WTC11 (cell line): Measurements from ENCODE around the gene TAS2R31. TPM values are rescaled to one million over a fixed set of nuclear protein-coding genes. Genes with fewer than 3 reads are reported as not detected.
A peak's percentile ranks its signal among the peaks of the same experiment; 100 is the strongest.
"Not testable (repeated sequence)": the region's sequence is repeated elsewhere in the genome, so short reads cannot be mapped to it uniquely, and the experiment has no call there.

ENCODE experiments used
- ATAC-seq: fragments of 200-7000 bp; cut with Tn5 transposase; 2 replicates; pipeline ENCODE4 v1.10.0; 2021; ENCODE audit warnings: mild to moderate bottlenecking, moderate library complexity
- CTCF ChIA-PET: fragments of 300-600 bp; sonication (Branson Sonifier 250); formaldehyde crosslinking; loops from one replicate; lab custom pipeline; 2021; ENCODE audit warnings: antibody characterized with exemption; lab: Charles Lee
- POLR2A ChIA-PET: fragments of 350-600 bp; sonication (Branson Sonifier 250); formaldehyde crosslinking; loops from one replicate; lab custom pipeline; 2021; ENCODE audit warnings: antibody characterized with exemption; lab: Charles Lee
- DNase-seq: peaks from one replicate; pipeline ENCODE4 v3.0.0; 2021; ENCODE audit warnings: low spot score
- H3K27ac Mint-ChIP-seq: 2 replicates; pipeline ENCODE4 v1.8.0; 2021; ENCODE audit warnings: mixed read lengths
- H3K27me3 Mint-ChIP-seq: 2 replicates; pipeline ENCODE4 v1.8.0; 2021; ENCODE audit warnings: low read depth, mild to moderate bottlenecking, moderate library complexity, mixed read lengths
- H3K36me3 Mint-ChIP-seq: 2 replicates; pipeline ENCODE4 v1.8.0; 2021; ENCODE audit warnings: mixed read lengths
- H3K4me1 Mint-ChIP-seq: 2 replicates; pipeline ENCODE4 v1.8.0; 2022; ENCODE audit warnings: mixed read lengths
- H3K4me3 Mint-ChIP-seq: 2 replicates; pipeline ENCODE4 v1.8.0; 2021; ENCODE audit warnings: mild to moderate bottlenecking, moderate library complexity, mixed read lengths
- H3K9me3 Mint-ChIP-seq: 2 replicates; pipeline ENCODE4 v1.8.0; 2021; ENCODE audit warnings: mixed read lengths
- CBFB ChIP-seq: sonication (generic); formaldehyde crosslinking; IDR thresholded peaks from 2 replicates; pipeline ENCODE4 v1.8.1; 2022; ENCODE audit warnings: mild to moderate bottlenecking, low read depth, missing genetic modification reagents
- ELF4 ChIP-seq: sonication (generic); formaldehyde crosslinking; IDR thresholded peaks from 2 replicates; pipeline ENCODE4 v1.8.1; 2022; ENCODE audit warnings: low read depth, mild to moderate bottlenecking, moderate library complexity, missing genetic modification reagents
- EMX1 ChIP-seq: fragments of 250-450 bp; sonication (Bioruptor Pico); IDR thresholded peaks from 2 replicates; pipeline ENCODE4 v1.8.0; 2021; ENCODE audit warnings: mild to moderate bottlenecking
- ETV6 ChIP-seq: sonication (generic); formaldehyde crosslinking; IDR thresholded peaks from 2 replicates; pipeline ENCODE4 v1.8.1; 2022; ENCODE audit warnings: mild to moderate bottlenecking, missing genetic modification reagents
- GTF2I ChIP-seq: fragments of 250-450 bp; sonication (Bioruptor Pico); conservative IDR thresholded peaks from 2 replicates; pipeline ENCODE4 v1.4.0; 2021; ENCODE audit warnings: mild to moderate bottlenecking
- NR1H2 ChIP-seq: sonication (generic); formaldehyde crosslinking; IDR thresholded peaks from 2 replicates; pipeline ENCODE4 v1.9.0; 2021; ENCODE audit warnings: mild to moderate bottlenecking, moderate library complexity, missing genetic modification reagents
- SMAD3 ChIP-seq: sonication (generic); formaldehyde crosslinking; IDR thresholded peaks from 2 replicates; pipeline ENCODE4 v1.8.0; 2022; ENCODE audit warnings: missing genetic modification reagents, mild to moderate bottlenecking, borderline replicate concordance
- SMAD4 ChIP-seq: sonication (generic); formaldehyde crosslinking; IDR thresholded peaks from 2 replicates; pipeline ENCODE4 v1.8.0; 2022; ENCODE audit warnings: mild to moderate bottlenecking, missing genetic modification reagents
- SP1 ChIP-seq: sonication (generic); formaldehyde crosslinking; conservative IDR thresholded peaks from 2 replicates; pipeline ENCODE4 v1.8.1; 2022; ENCODE audit warnings: missing genetic modification reagents
- TEAD1 ChIP-seq: sonication (generic); formaldehyde crosslinking; IDR thresholded peaks from 2 replicates; pipeline ENCODE4 v1.8.0; 2022; ENCODE audit warnings: mild to moderate bottlenecking, missing genetic modification reagents
- ZNF232 ChIP-seq: sonication (generic); formaldehyde crosslinking; IDR thresholded peaks from 2 replicates; pipeline ENCODE4 v1.8.0; 2022; ENCODE audit warnings: mild to moderate bottlenecking, missing genetic modification reagents
- total RNA-seq: library from RNA; stranded (reverse); gene quantifications from 3 replicates; pipeline ENCODE4 v1.2.3, GENCODE V29; 2021
- TF ChIP-seq, protein P1 (sequence below): sonication (generic); formaldehyde crosslinking; conservative IDR thresholded peaks from 2 replicates; pipeline ENCODE4 v1.8.1; 2022; ENCODE audit warnings: mild to moderate bottlenecking, missing genetic modification reagents
- TF ChIP-seq, protein P2 (sequence below): fragments of 250-450 bp; sonication (Bioruptor Pico); IDR thresholded peaks from 2 replicates; pipeline ENCODE4 v1.9.0; 2021; ENCODE audit warnings: mild to moderate bottlenecking
- TF ChIP-seq, protein P3 (sequence below): sonication (generic); formaldehyde crosslinking; IDR thresholded peaks from 2 replicates; pipeline ENCODE4 v1.8.1; 2022; ENCODE audit warnings: low read depth, missing genetic modification reagents, borderline replicate concordance
- TF ChIP-seq, protein P4 (sequence below): sonication (generic); formaldehyde crosslinking; IDR thresholded peaks from 2 replicates; pipeline ENCODE4 v1.8.1; 2023; ENCODE audit warnings: mild to moderate bottlenecking, missing genetic modification reagents, moderate library complexity
- TF ChIP-seq, protein P5 (sequence below): fragments of 200-600 bp; IDR thresholded peaks from 2 replicates; pipeline ENCODE4 v1.8.0; 2022; ENCODE audit warnings: antibody characterized with exemption
- TF ChIP-seq, protein P6 (sequence below): sonication (generic); formaldehyde crosslinking; IDR thresholded peaks from 2 replicates; pipeline ENCODE4 v1.8.1; 2023; ENCODE audit warnings: mild to moderate bottlenecking, missing genetic modification reagents

The TAS2R31 gene
- total RNA-seq, 1 experiment from 2014 or later: 1.9 TPM

DNA sequence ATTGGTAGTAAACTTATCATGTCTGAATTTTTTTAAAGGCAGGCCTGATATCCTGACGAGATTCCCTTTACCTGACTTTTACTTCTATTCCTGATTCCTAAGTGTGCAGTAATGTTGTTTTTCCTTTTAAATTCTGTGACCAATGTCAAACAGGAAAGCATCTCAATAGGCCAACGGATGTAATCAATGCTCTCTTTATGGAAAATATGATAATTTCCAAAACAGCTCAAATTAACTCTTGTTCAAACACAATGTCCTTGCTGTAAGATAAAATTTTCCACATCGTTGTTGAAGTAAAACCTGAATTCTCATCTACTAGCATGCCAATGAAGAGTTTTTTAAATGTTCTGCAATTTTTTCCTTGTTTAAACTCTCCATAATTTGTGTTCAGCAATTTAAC lies 8.0 kb upstream of the TAS2R31 start:
- no peak overlapping the region for H3K4me3 Mint-ChIP-seq
- ChIA-PET CTCF (no interaction called here), POLR2A (no interaction called here)
- H3K9me3 Mint-ChIP-seq: peaks cover 22% of the 10 kb centered on the region
- H3K4me1 Mint-ChIP-seq: no peaks in the 10 kb centered on the region
- H3K27me3 Mint-ChIP-seq: no peaks in the 10 kb centered on the region
- DNase-seq: no peak
- H3K36me3 Mint-ChIP-seq: peaks cover 26% of the 10 kb centered on the region
- ATAC-seq: no peak
- H3K27ac Mint-ChIP-seq: no peak overlapping the region
- TF ChIP-seq NR1H2 (no peak), ZNF232 (CRISPR knock-in tag) (no peak), GTF2I (CRISPR knock-in tag) (no peak), SP1 (CRISPR knock-in tag) (no peak), CBFB (no peak), EMX1 (CRISPR knock-in tag) (no peak)
- TF ChIP-seq, protein P1, sequence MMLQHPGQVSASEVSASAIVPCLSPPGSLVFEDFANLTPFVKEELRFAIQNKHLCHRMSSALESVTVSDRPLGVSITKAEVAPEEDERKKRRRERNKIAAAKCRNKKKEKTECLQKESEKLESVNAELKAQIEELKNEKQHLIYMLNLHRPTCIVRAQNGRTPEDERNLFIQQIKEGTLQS: no peak
- TF ChIP-seq, protein P2, sequence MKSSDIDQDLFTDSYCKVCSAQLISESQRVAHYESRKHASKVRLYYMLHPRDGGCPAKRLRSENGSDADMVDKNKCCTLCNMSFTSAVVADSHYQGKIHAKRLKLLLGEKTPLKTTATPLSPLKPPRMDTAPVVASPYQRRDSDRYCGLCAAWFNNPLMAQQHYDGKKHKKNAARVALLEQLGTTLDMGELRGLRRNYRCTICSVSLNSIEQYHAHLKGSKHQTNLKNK: no peak
- TF ChIP-seq, protein P3, sequence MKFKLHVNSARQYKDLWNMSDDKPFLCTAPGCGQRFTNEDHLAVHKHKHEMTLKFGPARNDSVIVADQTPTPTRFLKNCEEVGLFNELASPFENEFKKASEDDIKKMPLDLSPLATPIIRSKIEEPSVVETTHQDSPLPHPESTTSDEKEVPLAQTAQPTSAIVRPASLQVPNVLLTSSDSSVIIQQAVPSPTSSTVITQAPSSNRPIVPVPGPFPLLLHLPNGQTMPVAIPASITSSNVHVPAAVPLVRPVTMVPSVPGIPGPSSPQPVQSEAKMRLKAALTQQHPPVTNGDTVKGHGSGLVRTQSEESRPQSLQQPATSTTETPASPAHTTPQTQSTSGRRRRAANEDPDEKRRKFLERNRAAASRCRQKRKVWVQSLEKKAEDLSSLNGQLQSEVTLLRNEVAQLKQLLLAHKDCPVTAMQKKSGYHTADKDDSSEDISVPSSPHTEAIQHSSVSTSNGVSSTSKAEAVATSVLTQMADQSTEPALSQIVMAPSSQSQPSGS: no peak
- TF ChIP-seq, protein P4, sequence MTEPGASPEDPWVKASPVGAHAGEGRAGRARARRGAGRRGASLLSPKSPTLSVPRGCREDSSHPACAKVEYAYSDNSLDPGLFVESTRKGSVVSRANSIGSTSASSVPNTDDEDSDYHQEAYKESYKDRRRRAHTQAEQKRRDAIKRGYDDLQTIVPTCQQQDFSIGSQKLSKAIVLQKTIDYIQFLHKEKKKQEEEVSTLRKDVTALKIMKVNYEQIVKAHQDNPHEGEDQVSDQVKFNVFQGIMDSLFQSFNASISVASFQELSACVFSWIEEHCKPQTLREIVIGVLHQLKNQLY (CRISPR knock-in tag): no peak

DNA sequence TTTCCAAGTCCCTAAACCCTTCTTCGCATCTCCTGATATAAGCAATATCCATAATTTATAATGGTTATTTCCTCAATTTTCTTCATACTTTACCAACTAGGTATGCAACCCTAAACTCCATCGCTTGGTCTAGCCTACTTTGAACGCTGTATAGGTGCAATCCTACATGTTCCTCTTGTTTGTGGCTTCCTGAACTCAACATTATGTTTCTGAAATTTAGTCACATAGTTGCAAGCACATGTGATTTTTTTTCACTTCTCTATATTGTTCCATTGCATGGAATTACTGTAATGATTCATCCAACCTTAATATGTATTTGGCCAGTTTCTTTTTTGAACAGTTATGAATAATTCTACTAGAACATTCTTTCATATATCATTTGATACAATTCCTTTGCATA lies 2.8 kb upstream of the TAS2R31 start:
- CTCF ChIA-PET, H3K4me1 Mint-ChIP-seq, H3K4me3 Mint-ChIP-seq, POLR2A ChIA-PET, DNase-seq, ATAC-seq, H3K27ac Mint-ChIP-seq, H3K27me3 Mint-ChIP-seq: not testable (repeated sequence)
- Mint-ChIP-seq H3K9me3 (peaks cover 18% of the 10 kb centered on the region), H3K36me3 (peaks cover 21% of the 10 kb centered on the region)

DNA sequence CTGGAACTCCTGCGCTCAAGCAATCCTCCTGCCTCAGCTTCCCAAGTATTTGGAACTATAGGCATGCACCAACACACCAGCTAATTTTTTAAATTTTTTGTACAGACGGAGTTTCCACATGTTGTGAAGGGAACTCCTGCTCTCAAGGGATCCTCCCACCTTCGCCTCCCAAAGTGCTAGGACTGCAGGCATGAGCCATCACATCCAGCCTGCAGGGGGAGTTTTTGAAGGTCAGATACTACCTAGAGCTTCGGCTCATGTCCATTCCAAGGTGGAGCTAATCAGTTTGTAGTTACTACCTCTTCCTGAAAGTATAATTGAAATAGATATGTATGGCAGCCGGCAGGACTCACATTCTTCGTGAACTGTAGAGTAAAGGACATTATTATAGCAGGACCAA lies 5.1 kb downstream of the TAS2R31 start:
- Mint-ChIP-seq H3K36me3 (peaks cover 12% of the 10 kb centered on the region), H3K9me3 (peaks cover 10% of the 10 kb centered on the region), H3K27me3 (no peaks in the 10 kb centered on the region), H3K27ac (no peak overlapping the region), H3K4me1 (no peaks in the 10 kb centered on the region), H3K4me3 (no peak overlapping the region)
- ChIA-PET POLR2A (interaction anchor here (1.0 kb wide), 1 partner anchor 16 kb away, joined by 3 read pairs; no protein-coding TSS in a partner anchor), CTCF (interaction anchor here (0.6 to 2.1 kb wide), 11 partner anchors 9 to 274 kb away, joined by 3 to 13 read pairs (median 4); partner anchors contain the start of genes SMIM10L1 and TAS2R42)
- peak; percentile 63 for DNase-seq
- TF ChIP-seq, protein P5, sequence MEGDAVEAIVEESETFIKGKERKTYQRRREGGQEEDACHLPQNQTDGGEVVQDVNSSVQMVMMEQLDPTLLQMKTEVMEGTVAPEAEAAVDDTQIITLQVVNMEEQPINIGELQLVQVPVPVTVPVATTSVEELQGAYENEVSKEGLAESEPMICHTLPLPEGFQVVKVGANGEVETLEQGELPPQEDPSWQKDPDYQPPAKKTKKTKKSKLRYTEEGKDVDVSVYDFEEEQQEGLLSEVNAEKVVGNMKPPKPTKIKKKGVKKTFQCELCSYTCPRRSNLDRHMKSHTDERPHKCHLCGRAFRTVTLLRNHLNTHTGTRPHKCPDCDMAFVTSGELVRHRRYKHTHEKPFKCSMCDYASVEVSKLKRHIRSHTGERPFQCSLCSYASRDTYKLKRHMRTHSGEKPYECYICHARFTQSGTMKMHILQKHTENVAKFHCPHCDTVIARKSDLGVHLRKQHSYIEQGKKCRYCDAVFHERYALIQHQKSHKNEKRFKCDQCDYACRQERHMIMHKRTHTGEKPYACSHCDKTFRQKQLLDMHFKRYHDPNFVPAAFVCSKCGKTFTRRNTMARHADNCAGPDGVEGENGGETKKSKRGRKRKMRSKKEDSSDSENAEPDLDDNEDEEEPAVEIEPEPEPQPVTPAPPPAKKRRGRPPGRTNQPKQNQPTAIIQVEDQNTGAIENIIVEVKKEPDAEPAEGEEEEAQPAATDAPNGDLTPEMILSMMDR: peak; percentile 45; the same call in 1 of the 2 replicates
- TF ChIP-seq SMAD3 (CRISPR knock-in tag) (no peak), TEAD1 (CRISPR knock-in tag) (no peak)
- ATAC-seq: peak; percentile 98

DNA sequence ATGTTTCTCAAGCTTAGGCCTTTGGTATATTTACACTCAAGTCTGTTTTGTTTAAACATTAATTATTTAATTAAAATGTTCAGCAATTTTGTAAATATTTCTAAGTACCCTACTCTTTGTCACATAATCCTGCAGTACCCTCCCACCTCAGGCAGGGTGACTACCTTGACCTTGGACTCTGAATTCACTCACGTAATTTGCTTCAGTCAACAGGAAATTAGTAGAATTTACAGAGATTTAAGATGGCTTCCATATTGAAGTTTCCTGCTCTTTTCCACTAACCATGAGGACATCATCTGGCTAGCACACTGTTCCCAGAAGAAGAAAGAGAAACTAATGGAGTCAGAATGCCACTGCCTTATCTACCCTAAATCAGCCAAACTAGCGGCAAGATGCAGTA lies 7.8 kb downstream of the TAS2R31 start:
- ATAC-seq: no peak
- H3K9me3 Mint-ChIP-seq: peaks cover 10% of the 10 kb centered on the region
- H3K36me3 Mint-ChIP-seq: peaks cover 12% of the 10 kb centered on the region
- no peak overlapping the region for H3K27ac Mint-ChIP-seq
- TF ChIP-seq ETV6 (CRISPR knock-in tag): no peak
- TF ChIP-seq, protein P1: no peak
- no peak for TF ChIP-seq ELF4 (CRISPR knock-in tag)
- TF ChIP-seq SMAD4 (CRISPR knock-in tag): no peak
- TF ChIP-seq, protein P6, sequence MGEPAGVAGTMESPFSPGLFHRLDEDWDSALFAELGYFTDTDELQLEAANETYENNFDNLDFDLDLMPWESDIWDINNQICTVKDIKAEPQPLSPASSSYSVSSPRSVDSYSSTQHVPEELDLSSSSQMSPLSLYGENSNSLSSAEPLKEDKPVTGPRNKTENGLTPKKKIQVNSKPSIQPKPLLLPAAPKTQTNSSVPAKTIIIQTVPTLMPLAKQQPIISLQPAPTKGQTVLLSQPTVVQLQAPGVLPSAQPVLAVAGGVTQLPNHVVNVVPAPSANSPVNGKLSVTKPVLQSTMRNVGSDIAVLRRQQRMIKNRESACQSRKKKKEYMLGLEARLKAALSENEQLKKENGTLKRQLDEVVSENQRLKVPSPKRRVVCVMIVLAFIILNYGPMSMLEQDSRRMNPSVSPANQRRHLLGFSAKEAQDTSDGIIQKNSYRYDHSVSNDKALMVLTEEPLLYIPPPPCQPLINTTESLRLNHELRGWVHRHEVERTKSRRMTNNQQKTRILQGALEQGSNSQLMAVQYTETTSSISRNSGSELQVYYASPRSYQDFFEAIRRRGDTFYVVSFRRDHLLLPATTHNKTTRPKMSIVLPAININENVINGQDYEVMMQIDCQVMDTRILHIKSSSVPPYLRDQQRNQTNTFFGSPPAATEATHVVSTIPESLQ (CRISPR knock-in tag): no peak
- no peaks in the 10 kb centered on the region for H3K4me1 Mint-ChIP-seq
- POLR2A ChIA-PET: no interaction called here
- no peak overlapping the region for H3K4me3 Mint-ChIP-seq
- no peak for DNase-seq
- CTCF ChIA-PET: no interaction called here
- H3K27me3 Mint-ChIP-seq: no peaks in the 10 kb centered on the region
